HepG2 (cell line): ENCODE measurements around the gene NME9. TPM values are rescaled to one million over a fixed set of nuclear protein-coding genes. Genes with fewer than 3 reads are reported as not detected.
A peak's percentile ranks its signal among the peaks of the same experiment; 100 is the strongest.

Experiments
- BRCA1 ChIP-seq: sonication (generic); formaldehyde crosslinking; IDR thresholded peaks from 2 replicates; pipeline ENCODE4 v1.4.0; 2020; ENCODE audit warnings: missing genetic modification reagents
- EZH2 ChIP-seq: conservative IDR thresholded peaks from 2 replicates; pipeline ENCODE4 v1.6.1; 2012; ENCODE audit warnings: mild to moderate bottlenecking, low read depth, low read length, moderate library complexity
- FOXM1 ChIP-seq: sonication (generic); formaldehyde crosslinking; IDR thresholded peaks from 2 replicates; pipeline ENCODE4 v1.5.0; 2020; ENCODE audit warnings: missing genetic modification reagents
- GATAD2A ChIP-seq: IDR thresholded peaks from 2 replicates; pipeline ENCODE4 v1.6.1; 2016
- HCFC1 ChIP-seq: fragments of 150-350 bp; IDR thresholded peaks from 2 replicates; pipeline ENCODE4 v1.6.1; 2014; ENCODE audit warnings: low read depth, low read length
- HDAC6 ChIP-seq: fragments of 200-600 bp; sonication (generic); IDR thresholded peaks from 2 replicates; pipeline ENCODE4 v1.7.0; 2017; ENCODE audit warnings: mild to moderate bottlenecking, antibody characterized with exemption, low read length, low read depth
- KDM5A ChIP-seq: fragments of 200-600 bp; sonication (generic); IDR thresholded peaks from 2 replicates; pipeline ENCODE4 v1.7.0; 2018; ENCODE audit warnings: antibody characterized with exemption, mild to moderate bottlenecking, low read length, borderline replicate concordance
- MXI1 ChIP-seq: IDR thresholded peaks from 3 replicates; pipeline ENCODE4 v1.6.1; 2012; ENCODE audit warnings: low read depth, low read length, inconsistent platforms, borderline replicate concordance
- NAIF1 ChIP-seq: sonication (generic); formaldehyde crosslinking; IDR thresholded peaks from 2 replicates; pipeline ENCODE4 v1.5.0; 2020; ENCODE audit warnings: mild to moderate bottlenecking, missing genetic modification reagents, borderline replicate concordance
- NFIC ChIP-seq: IDR thresholded peaks from 2 replicates; pipeline ENCODE4 v1.6.1; 2012; ENCODE audit warnings: mild to moderate bottlenecking, low read length, inconsistent platforms
- NONO ChIP-seq, 2 experiments: fragments of 450-650 bp in 1 of 2; sonication (generic) in 1 of 2; formaldehyde crosslinking in 1 of 2; IDR thresholded peaks in 1 of 2; conservative IDR thresholded peaks in 1 of 2; 2 replicates each; pipeline versions ENCODE4 v1.6.1 to v1.8.0; 2017 to 2022; ENCODE audit warnings: mild to moderate bottlenecking in 1 of 2, missing genetic modification reagents in 1 of 2, moderate library complexity in 1 of 2
- RBM22 ChIP-seq: fragments of 200-400 bp; formaldehyde crosslinking; optimal IDR thresholded peaks from 2 replicates; pipeline ENCODE3; 2017; ENCODE audit warnings: mild to moderate bottlenecking, low read length, moderate library complexity
- RORA ChIP-seq: sonication (generic); formaldehyde crosslinking; IDR thresholded peaks from 2 replicates; pipeline ENCODE4 v1.5.0; 2020; ENCODE audit warnings: mild to moderate bottlenecking, missing genetic modification reagents, moderate library complexity
- SP1 ChIP-seq, 2 experiments: fragments of 450-650 bp in 1 of 2; sonication (generic) in 1 of 2; formaldehyde crosslinking in 1 of 2; IDR thresholded peaks; 2 replicates each; pipeline versions ENCODE4 v1.4.0 to v1.6.1; 2016 to 2020; ENCODE audit warnings: missing genetic modification reagents in 1 of 2
- TBP ChIP-seq: sonication (generic); formaldehyde crosslinking; IDR thresholded peaks from 2 replicates; pipeline ENCODE4 v1.5.0; 2020; ENCODE audit warnings: missing genetic modification reagents
- TEAD2 ChIP-seq: sonication (generic); formaldehyde crosslinking; IDR thresholded peaks from 2 replicates; pipeline ENCODE4 v1.9.0; 2021; ENCODE audit warnings: missing genetic modification reagents
- ZBTB3 ChIP-seq: sonication (generic); formaldehyde crosslinking; IDR thresholded peaks from 2 replicates; pipeline ENCODE4 v1.4.0; 2020; ENCODE audit warnings: low read depth, mild to moderate bottlenecking, moderate library complexity, missing genetic modification reagents, borderline replicate concordance
- ZNF24 ChIP-seq: fragments of 450-650 bp; IDR thresholded peaks from 2 replicates; pipeline ENCODE4 v1.6.1; 2017; ENCODE audit warnings: antibody characterized with exemption, mild to moderate bottlenecking
- ZNF512 ChIP-seq: sonication (generic); formaldehyde crosslinking; IDR thresholded peaks from 2 replicates; pipeline ENCODE4 v1.4.0; 2020; ENCODE audit warnings: mild to moderate bottlenecking, missing genetic modification reagents
- ZNF547 ChIP-seq: sonication (generic); formaldehyde crosslinking; IDR thresholded peaks from 2 replicates; pipeline ENCODE4 v1.5.1; 2020; ENCODE audit warnings: mild to moderate bottlenecking, missing genetic modification reagents
- ZNF576 ChIP-seq: sonication (generic); formaldehyde crosslinking; IDR thresholded peaks from 2 replicates; pipeline ENCODE4 v1.4.0; 2020; ENCODE audit warnings: mild to moderate bottlenecking, missing genetic modification reagents
- ZNF607 ChIP-seq: sonication (generic); formaldehyde crosslinking; IDR thresholded peaks from 2 replicates; pipeline ENCODE4 v1.5.1; 2020; ENCODE audit warnings: missing genetic modification reagents, mild to moderate bottlenecking, borderline replicate concordance
- ZNF678 ChIP-seq: sonication (generic); formaldehyde crosslinking; IDR thresholded peaks from 2 replicates; pipeline ENCODE4 v1.4.0; 2020; ENCODE audit warnings: mild to moderate bottlenecking, missing genetic modification reagents
- ZNF737 ChIP-seq: sonication (generic); formaldehyde crosslinking; IDR thresholded peaks from 2 replicates; pipeline ENCODE4 v1.5.0; 2020; ENCODE audit warnings: missing genetic modification reagents, mild to moderate bottlenecking, borderline replicate concordance
- ZSCAN9 ChIP-seq: IDR thresholded peaks from 2 replicates; pipeline ENCODE4 v1.6.1; 2016; ENCODE audit warnings: borderline replicate concordance
- polyA plus RNA-seq, 8 experiments: library from polyadenylated mRNA; depleted of rRNA in 3 of 8; stranded (reverse) in 7 of 8; unstranded in 1 of 8; fragments of >200 nt; fragmentation: Illumina TruSeq in 4 of 8; extraction: Trizol in 4 of 8; gene quantifications; 2 replicates each; pipeline versions ENCODE4 v1.2.1 to v1.2.3, GENCODE V29; 2011 to 2016; ENCODE audit warnings: low read depth in 4 of 8, missing spikeins in 1 of 8, mixed read lengths in 1 of 8; ENCODE audit not compliant: insufficient read depth in 1 of 8
- total RNA-seq, 5 experiments: library from RNA; depleted of rRNA; stranded (reverse); fragments of >200 nt; fragmentation: Illumina TruSeq; extraction: Trizol; gene quantifications; 2 replicates each; pipeline ENCODE4 v1.2.3, GENCODE V29; 2016; ENCODE audit warnings: low read depth in 1 of 5
- TF ChIP-seq, protein P1 (sequence below): sonication (generic); formaldehyde crosslinking; conservative IDR thresholded peaks from 2 replicates; pipeline ENCODE4 v1.8.0; 2022; ENCODE audit warnings: mild to moderate bottlenecking, moderate library complexity, missing genetic modification reagents
- TF ChIP-seq, protein P2 (sequence below): sonication (generic); formaldehyde crosslinking; IDR thresholded peaks from 2 replicates; pipeline ENCODE4 v1.5.1; 2020; ENCODE audit warnings: missing genetic modification reagents, mild to moderate bottlenecking, borderline replicate concordance

Gene NME9
- total and polyA plus RNA-seq, 2 of the 13 experiments (the other 11 are each of a cell fraction or from before 2014, with no cell fraction given) = not detected

DNA sequence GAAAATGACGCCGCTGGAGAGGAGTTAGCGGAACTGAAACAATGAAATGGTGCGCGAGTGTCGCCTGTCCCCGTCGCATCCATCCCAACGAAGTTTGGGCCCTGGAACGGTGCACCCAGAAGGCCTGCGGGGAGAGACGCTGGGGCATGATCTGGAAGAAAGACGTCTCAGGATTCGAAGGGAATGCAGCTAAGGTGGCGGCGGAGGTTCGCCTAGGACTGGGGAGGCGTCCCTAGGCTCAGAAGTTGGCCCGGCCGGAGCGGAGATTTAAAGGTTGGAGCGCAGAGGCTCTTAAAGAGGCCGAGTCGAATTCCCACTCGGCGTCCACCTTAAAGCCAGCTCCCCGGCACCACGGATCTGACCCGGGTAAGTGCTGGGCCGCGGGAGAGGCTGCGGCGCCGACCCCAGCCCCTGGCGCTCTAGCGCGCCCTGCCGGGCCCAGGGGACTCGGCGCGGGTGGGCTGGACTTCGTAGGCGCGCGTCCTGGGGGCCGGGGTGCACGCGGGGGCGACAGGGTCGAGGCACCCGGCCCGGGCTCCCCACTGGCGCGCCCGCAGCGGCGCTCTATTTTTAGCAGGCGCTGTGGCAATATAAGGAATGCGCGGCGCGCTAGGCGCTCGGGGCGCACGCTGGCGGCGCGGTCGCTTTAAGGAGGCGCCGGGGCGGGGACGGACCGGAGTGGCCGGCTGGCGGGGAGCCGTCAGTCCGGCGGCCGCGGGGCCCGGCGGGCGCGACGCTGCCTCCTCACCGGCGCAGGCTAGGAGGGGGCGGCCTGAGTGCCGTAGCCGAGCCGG is 18.5 kb upstream of the NME9 start, which contains the start of gene MRAS (continued):
- TF ChIP-seq HCFC1 (no peak), HDAC6 (no peak), ZNF607 (CRISPR knock-in tag) (no peak), ZNF678 (CRISPR knock-in tag) (no peak; the same call in 1 of the 2 replicates), MXI1 (no peak; the same call in 2 of the 3 replicates), ZNF576 (CRISPR knock-in tag) (no peak), NAIF1 (no peak), ZNF512 (CRISPR knock-in tag) (no peak), ZNF24 (no peak), RBM22 (no peak), SP1 (IDR thresholded peaks at IDR 0.05) (no peak), SP1 (CRISPR knock-in tag; IDR thresholded peaks at IDR 0.05) (no peak), ZNF547 (peak; percentile 48; the same call in 1 of the 2 replicates), GATAD2A (CRISPR knock-in tag) (no peak), ZNF737 (CRISPR knock-in tag) (no peak), NONO (IDR thresholded peaks at IDR 0.05) (no peak), NONO (CRISPR knock-in tag; conservative IDR thresholded peaks at IDR 0.05) (peak; percentile 30; the same call in 1 of the 2 replicates), TBP (CRISPR knock-in tag) (no peak), EZH2 (no peak), ZSCAN9 (CRISPR knock-in tag) (0 out of 2 replicates have a peak, but pooled peaks have one; percentile 34), ZBTB3 (CRISPR knock-in tag) (no peak), FOXM1 (CRISPR knock-in tag) (no peak), RORA (CRISPR knock-in tag) (no peak), KDM5A (no peak), NFIC (no peak), BRCA1 (CRISPR knock-in tag) (no peak), TEAD2 (CRISPR knock-in tag) (no peak)
- TF ChIP-seq, protein P1, sequence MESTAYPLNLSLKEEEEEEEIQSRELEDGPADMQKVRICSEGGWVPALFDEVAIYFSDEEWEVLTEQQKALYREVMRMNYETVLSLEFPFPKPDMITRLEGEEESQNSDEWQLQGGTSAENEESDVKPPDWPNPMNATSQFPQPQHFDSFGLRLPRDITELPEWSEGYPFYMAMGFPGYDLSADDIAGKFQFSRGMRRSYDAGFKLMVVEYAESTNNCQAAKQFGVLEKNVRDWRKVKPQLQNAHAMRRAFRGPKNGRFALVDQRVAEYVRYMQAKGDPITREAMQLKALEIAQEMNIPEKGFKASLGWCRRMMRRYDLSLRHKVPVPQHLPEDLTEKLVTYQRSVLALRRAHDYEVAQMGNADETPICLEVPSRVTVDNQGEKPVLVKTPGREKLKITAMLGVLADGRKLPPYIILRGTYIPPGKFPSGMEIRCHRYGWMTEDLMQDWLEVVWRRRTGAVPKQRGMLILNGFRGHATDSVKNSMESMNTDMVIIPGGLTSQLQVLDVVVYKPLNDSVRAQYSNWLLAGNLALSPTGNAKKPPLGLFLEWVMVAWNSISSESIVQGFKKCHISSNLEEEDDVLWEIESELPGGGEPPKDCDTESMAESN (CRISPR knock-in tag) = no peak
- TF ChIP-seq, protein P2, sequence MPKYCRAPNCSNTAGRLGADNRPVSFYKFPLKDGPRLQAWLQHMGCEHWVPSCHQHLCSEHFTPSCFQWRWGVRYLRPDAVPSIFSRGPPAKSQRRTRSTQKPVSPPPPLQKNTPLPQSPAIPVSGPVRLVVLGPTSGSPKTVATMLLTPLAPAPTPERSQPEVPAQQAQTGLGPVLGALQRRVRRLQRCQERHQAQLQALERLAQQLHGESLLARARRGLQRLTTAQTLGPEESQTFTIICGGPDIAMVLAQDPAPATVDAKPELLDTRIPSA (CRISPR knock-in tag) = no peak; the same call in 1 of the 2 replicates
